ENCODE measurements around the gene MT1M.

The MT1M gene

DNA sequence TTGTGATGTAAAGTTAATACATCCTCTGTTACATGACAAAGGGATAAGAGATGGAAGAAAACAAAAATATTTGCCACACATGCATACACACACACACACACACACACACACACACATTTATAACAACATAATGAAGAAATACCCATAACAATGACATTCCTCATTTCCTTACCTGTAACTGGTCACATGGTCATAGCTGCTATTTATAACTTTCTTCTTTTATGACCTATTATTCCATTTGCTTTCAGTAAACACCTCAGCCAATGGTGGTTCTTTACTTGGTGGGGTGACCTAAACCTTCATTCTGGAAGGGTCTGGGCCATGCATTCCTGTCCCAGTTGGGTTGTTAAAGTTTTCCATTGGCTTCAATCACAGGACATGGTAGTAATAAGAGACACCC, 18.8 kb upstream of the MT1M start:
- no peaks in the 10 kb centered on the region for H3F3A ChIP-seq (ENCODE audit: low read depth)
- no peak overlapping the region for H3K4me2 ChIP-seq (ENCODE audit: low read depth, low read length, poor library complexity, severe bottlenecking)
- no peaks in the 10 kb centered on the region for H3K36me3 ChIP-seq (ENCODE audit: insufficient read depth, low read length)
- peaks cover 14% of the 10 kb centered on the region for H3K4me1 ChIP-seq (ENCODE audit: insufficient read depth, low read length, poor library complexity, severe bottlenecking)
- H4K20me1 ChIP-seq (ENCODE audit: insufficient read depth, low read length, poor library complexity, severe bottlenecking), result no peaks in the 10 kb centered on the region
- no peak overlapping the region for H3K4me3 ChIP-seq (ENCODE audit: low read length, poor library complexity, severe bottlenecking)
- no peaks in the 10 kb centered on the region for H3K9me3 ChIP-seq (ENCODE audit: insufficient read depth, low read depth, low read length)
- H2AFZ ChIP-seq (ENCODE audit: low read length), result no peak overlapping the region
- TF ChIP-seq, protein P1, sequence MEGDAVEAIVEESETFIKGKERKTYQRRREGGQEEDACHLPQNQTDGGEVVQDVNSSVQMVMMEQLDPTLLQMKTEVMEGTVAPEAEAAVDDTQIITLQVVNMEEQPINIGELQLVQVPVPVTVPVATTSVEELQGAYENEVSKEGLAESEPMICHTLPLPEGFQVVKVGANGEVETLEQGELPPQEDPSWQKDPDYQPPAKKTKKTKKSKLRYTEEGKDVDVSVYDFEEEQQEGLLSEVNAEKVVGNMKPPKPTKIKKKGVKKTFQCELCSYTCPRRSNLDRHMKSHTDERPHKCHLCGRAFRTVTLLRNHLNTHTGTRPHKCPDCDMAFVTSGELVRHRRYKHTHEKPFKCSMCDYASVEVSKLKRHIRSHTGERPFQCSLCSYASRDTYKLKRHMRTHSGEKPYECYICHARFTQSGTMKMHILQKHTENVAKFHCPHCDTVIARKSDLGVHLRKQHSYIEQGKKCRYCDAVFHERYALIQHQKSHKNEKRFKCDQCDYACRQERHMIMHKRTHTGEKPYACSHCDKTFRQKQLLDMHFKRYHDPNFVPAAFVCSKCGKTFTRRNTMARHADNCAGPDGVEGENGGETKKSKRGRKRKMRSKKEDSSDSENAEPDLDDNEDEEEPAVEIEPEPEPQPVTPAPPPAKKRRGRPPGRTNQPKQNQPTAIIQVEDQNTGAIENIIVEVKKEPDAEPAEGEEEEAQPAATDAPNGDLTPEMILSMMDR (conservative IDR thresholded peaks at IDR 0.05; ENCODE audit: low read length), result no peak
- no peak for TF ChIP-seq EZH2phosphoT487 (IDR thresholded peaks at IDR 0.05; ENCODE audit: borderline replicate concordance)
- H3K27me3 ChIP-seq (ENCODE audit: insufficient read depth, low read length, poor library complexity, severe bottlenecking), result no peaks in the 10 kb centered on the region
- H3K79me2 ChIP-seq (ENCODE audit: insufficient read depth, low read length), result peaks cover 7% of the 10 kb centered on the region
- H3K9me2 ChIP-seq (replicated peaks; ENCODE audit: low read depth, low read length), result no peaks in the 10 kb centered on the region
- no peak overlapping the region for H3K9ac ChIP-seq (ENCODE audit: low read depth, low read length, poor library complexity, severe bottlenecking)

DNA sequence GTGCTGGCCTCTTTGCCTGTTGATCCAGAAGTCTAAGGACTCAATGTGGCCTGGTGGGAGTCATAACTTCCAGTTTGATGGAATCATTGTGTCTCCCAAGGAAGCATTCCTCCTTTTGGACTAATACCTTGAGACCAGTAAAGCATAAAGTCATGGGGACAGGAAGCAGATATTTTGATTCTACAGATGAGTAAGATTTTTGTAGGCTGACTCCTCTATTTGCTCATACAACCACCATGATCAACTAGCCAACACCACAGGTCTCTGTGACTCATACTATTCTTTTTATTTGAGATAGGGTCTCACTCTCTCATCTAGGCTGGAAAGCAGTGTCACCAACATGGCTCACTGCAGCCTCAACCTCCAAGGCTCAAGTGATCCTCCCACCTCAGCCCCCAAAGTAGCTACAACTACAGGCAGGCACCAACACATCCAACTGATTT, 17.9 kb upstream of the MT1M start:
- no peak overlapping the region for H2AFZ ChIP-seq (ENCODE audit: low read length)
- H3K9me2 ChIP-seq (replicated peaks; ENCODE audit: low read depth, low read length), result no peaks in the 10 kb centered on the region
- no peaks in the 10 kb centered on the region for H4K20me1 ChIP-seq (ENCODE audit: insufficient read depth, low read length, poor library complexity, severe bottlenecking)
- no peak overlapping the region for H3K9ac ChIP-seq (ENCODE audit: low read depth, low read length, poor library complexity, severe bottlenecking)
- H3K79me2 ChIP-seq (ENCODE audit: insufficient read depth, low read length), result no peaks in the 10 kb centered on the region
- H3K4me1 ChIP-seq (ENCODE audit: insufficient read depth, low read length, poor library complexity, severe bottlenecking), result peaks cover 13% of the 10 kb centered on the region
- TF ChIP-seq EZH2phosphoT487 (IDR thresholded peaks at IDR 0.05; ENCODE audit: borderline replicate concordance), result no peak
- TF ChIP-seq, protein P1 (conservative IDR thresholded peaks at IDR 0.05; ENCODE audit: low read length), result no peak
- no peaks in the 10 kb centered on the region for H3K9me3 ChIP-seq (ENCODE audit: insufficient read depth, low read depth, low read length)
- H3K4me3 ChIP-seq (ENCODE audit: low read length, poor library complexity, severe bottlenecking), result no peak overlapping the region
- H3K27me3 ChIP-seq (ENCODE audit: insufficient read depth, low read length, poor library complexity, severe bottlenecking), result no peaks in the 10 kb centered on the region
- no peak overlapping the region for H3K4me2 ChIP-seq (ENCODE audit: low read depth, low read length, poor library complexity, severe bottlenecking)
- no peaks in the 10 kb centered on the region for H3F3A ChIP-seq (ENCODE audit: low read depth)
- no peaks in the 10 kb centered on the region for H3K36me3 ChIP-seq (ENCODE audit: insufficient read depth, low read length)

DNA sequence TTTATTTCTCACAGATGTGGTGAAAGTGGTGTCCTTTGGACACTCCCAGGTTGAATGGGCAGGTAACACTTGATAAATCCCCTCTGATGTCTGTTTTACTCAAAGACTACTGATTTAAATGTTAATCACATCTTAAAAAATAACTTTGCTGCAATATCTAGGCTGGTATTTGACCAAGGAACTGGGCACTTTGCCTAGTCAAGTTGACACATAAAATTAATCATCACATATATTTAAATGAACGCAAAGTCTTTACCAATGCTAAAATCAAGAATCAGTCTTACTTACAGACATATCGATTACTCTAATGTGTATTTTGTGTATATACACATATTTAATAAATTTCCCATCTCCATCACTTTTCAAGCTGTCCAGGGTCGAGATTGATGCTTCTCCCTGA, 17.1 kb upstream of the MT1M start:
- Histone ChIP-seq H3K27me3 (ENCODE audit: insufficient read depth, low read length, poor library complexity, severe bottlenecking) (no peaks in the 10 kb centered on the region), H3K4me1 (ENCODE audit: insufficient read depth, low read length, poor library complexity, severe bottlenecking) (peaks cover 5% of the 10 kb centered on the region), H4K20me1 (ENCODE audit: insufficient read depth, low read length, poor library complexity, severe bottlenecking) (no peaks in the 10 kb centered on the region), H3K79me2 (ENCODE audit: insufficient read depth, low read length) (no peaks in the 10 kb centered on the region), H3K4me2 (ENCODE audit: low read depth, low read length, poor library complexity, severe bottlenecking) (no peak overlapping the region), H3F3A (ENCODE audit: low read depth) (no peaks in the 10 kb centered on the region), H3K9me3 (ENCODE audit: insufficient read depth, low read depth, low read length) (no peaks in the 10 kb centered on the region), H3K9ac (ENCODE audit: low read depth, low read length, poor library complexity, severe bottlenecking) (no peak overlapping the region), H3K4me3 (ENCODE audit: low read length, poor library complexity, severe bottlenecking) (no peak overlapping the region), H3K36me3 (ENCODE audit: insufficient read depth, low read length) (no peaks in the 10 kb centered on the region), H3K9me2 (replicated peaks; ENCODE audit: low read depth, low read length) (no peaks in the 10 kb centered on the region), H2AFZ (ENCODE audit: low read length) (no peak overlapping the region)
- TF ChIP-seq, protein P1 (conservative IDR thresholded peaks at IDR 0.05; ENCODE audit: low read length), result no peak
- TF ChIP-seq EZH2phosphoT487 (IDR thresholded peaks at IDR 0.05; ENCODE audit: borderline replicate concordance), result no peak

All from Loucy (cell line).